GM21526 (cell line): ENCODE measurements around the gene IL1F10.

Source experiments
- ATAC-seq: cut with Tn5 transposase; IDR thresholded peaks from one replicate; pipeline ENCODE4 v1.9.1; 2021; ENCODE audit warnings: moderate library complexity; ENCODE audit not compliant: unreplicated experiment, low FRiP score

IL1F10 gene

GRCh38 chr2:113067681-113068080 lies at the start of gene IL1F10:
Gene IL1F10 (plus strand): TSS chr2:113067970. CDS start chr2:113072739, 4,769 bp downstream.
- no peak for ATAC-seq

DNA sequence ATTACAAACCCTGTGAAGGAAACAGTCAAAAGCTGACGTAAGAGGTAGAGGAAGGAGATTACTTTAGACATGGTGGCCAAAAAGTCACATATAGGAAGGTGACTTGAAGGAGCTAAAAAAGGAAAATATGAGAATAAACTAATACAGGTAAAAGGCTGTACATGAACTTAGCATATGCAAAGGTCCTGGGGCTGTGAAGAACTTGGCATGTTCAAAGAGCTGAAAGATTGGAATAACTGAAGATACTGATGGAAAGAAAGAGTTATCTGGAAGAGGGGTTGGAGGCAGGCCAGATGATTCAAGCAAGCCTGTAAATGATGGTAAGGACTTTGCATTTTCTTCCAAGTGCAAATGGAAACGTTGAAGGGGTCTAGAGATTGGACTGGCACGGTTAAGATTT lies 49.3 kb upstream of the IL1F10 start:
- no peak for ATAC-seq

DNA sequence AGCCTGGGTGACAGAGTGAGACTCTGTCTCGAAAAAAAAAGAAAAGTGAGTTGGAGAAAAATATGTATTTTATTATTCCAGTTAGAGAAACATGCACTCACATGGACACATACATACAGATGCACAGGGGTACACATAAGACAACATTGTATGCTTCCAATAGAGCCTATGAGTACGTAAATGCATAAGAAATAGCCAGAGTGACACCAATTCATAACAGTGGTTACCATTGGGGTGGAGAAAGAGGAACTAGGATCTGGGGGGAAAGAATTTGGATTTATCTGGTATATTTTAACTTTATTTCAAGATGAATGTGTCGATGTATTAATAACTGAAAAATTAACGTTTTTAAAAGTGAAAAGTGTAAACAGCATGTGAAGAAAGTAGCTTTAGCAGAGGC lies 46.5 kb upstream of the IL1F10 start:
- no peak for ATAC-seq

DNA sequence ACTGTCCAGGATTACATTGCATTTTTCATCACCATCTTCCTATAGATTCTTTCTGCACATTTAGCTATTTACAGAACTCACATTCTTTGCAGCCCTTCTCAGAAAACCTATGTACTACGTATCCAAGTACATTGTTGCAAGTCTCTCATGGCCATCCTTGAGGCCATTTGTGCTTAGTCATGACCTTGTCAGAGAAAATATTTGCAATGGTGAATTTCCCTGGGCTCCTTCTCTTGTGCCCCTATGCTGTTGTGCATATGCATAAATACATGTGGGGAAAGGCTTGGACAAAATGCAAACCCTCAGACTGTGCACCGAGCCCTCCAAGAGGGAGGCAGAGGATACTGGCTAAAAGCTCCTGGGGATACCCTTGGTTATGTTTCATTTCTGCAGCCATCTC lies 43.0 kb upstream of the IL1F10 start:
- no peak for ATAC-seq

DNA sequence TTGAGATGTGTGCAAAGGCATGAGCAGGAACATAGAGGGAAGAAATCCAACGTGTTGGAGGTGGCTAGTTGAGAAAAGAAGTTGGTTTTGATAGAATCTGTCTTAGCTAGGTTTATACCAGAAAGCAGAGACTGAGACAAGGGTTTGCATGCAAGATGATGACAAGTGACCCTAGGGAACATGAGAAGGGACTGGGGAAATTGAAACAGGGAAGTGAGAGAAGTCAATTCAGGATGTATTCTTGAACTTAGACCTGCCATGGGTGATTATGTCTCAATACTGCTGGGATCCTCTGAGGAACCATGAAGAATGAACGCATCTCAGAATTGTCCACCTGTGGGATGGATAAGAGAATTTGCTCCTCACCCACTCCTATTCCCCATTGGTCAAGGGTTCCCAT lies 42.0 kb upstream of the IL1F10 start:
- no peak for ATAC-seq

GRCh38 chr2:113027691-113028090 lies 40.1 kb upstream of the IL1F10 start:
- no peak for ATAC-seq

- no peak for ATAC-seq
These were observed 39.7 kb upstream of the IL1F10 start for GRCh38 chr2:113028112-113028511.

- no peak for ATAC-seq
These were observed 35.0 kb upstream of the IL1F10 start for GRCh38 chr2:113032737-113033136.

- no peak for ATAC-seq
These were observed 33.8 kb upstream of the IL1F10 start for GRCh38 chr2:113034016-113034415.

GRCh38 chr2:113036763-113037162 lies 31.0 kb upstream of the IL1F10 start:
- ATAC-seq = no peak

- no peak for ATAC-seq
These were observed 29.5 kb upstream of the IL1F10 start for GRCh38 chr2:113038291-113038690.

- no peak for ATAC-seq
These were observed 28.6 kb upstream of the IL1F10 start for GRCh38 chr2:113039158-113039557.

DNA sequence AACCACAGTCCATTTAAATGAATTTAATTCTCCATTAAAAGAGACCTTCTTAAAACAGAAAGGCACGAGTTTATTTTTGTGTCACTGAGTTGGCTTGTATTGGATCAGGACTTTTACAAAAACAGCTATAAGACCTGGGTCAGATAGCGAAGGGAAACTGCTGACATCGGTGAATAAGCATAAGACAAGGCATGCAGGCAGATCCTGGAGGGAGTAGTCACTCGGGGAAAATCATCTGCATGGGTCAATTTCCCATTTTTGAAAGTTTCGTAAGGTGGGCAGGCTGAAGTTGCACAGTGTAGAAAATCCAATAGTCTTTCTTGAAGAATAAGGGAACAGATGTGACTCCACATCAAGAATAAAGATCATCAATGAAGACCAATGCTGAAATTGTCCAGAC lies 28.1 kb upstream of the IL1F10 start:
- ATAC-seq = no peak

GRCh38 chr2:113041871-113042270 lies 25.9 kb upstream of the IL1F10 start:
- no peak for ATAC-seq

DNA sequence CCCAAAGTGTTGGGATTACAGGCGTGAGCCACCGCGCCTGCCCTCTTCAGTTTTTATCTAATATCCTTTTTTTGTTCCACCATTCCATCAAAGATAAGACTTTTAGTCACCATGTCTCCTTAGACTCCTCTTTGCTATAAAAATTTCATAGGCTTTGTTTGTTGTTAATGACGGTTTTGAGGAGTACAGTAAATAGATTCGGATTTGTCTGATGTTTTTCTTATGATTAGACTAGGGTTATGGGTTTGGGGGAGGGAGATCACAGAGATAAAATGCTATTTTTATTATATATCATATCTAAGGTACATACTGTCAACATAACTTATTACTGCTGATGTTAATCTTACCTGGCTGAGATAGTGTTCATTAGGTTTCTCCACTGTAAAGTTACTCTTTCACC lies 21.3 kb upstream of the IL1F10 start:
- no peak for ATAC-seq

DNA sequence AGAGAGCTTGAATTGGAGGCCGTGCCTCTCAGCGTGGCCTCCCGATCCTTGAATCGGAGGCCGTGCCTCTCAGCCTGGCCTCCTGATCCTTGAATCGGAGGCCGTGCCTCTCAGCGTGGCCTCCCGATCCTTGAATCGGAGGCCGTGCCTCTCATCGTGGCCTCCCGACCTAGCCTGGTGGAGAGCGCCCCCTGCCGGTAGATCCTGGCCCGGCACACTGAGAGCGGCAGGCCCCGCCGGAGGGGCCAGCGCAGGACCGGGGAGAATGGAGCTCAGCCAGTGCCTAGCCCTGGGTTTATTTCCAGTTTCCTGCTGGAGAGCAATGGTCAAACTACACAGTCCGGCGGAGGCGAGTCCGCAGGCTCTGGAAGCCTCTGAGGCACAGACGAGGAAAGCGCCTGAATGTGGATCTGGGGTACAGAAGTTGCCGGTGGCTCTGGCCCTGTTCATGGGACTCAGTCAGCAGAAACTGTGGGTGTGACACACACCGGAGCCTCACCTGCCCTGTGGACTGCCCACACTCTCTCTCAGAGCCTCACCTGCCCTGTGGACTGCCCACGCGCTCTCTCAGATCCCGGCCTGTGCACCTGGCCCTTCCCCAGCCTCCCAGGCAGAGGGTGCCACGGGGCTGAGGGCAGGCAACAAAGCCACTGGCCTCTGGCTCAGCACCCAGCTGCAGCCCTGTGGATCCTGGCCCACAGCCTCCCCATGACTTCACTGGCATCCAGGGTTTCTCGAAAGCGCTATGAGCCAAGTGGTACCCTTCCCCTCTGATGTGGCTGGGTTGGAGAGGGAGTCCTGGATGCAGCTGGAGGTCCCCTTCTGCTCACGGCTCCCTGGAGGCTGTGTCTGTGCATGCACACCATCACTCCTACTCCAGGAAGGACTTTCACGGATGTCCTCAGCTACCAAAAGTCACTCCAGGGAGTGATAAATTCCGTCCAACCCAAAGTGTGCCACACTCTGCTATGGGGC lies 16.6 kb upstream of the IL1F10 start:
- ATAC-seq = no peak

DNA sequence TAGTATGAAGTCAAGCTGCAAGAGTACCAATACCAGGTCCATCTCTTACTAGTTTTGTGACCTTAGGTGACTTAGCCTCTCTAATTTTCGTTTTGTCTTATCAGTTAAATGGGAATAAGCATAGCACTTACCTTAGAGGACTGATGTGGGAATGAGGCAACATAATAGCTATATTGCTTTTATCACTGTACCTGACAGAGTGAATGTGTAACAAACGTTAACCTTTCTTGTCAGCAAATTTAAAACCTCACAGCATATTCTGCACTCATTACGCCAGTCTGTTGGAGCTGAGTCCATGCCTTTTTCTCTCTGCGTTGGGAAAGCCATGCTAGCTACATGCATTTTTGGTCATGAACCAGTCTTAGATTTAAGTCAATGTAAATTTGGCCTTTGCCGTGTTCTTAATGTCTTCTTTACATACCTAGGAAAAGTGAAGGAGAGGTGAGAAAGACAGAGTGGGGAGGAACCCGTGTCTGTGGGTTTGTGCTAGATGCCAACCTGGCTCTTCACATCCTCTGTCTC lies 15.3 kb upstream of the IL1F10 start, which contains the start of gene IL36B:
TSS of gene IL36B (minus strand) at position 472 of the 522 bp plus-strand sequence.
- no peak for ATAC-seq

DNA sequence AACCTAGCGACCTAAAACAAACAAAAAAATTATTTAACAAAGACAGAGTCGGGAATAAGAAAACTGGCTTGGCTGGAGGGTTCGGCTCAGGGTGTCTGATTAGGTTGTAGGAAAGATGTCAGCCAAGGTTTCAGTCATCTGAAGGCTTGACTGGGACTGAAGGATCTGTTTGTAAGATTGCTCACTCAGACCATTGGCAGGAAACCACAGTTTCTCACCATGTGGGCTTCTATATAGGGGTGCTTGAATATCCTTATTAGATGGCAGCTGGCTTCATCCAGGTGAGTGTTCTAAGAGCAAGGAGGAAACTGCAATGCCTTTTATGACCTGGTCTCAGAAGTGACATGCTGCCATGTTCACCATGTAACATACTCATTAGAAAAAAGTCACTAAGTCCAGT lies 14.1 kb upstream of the IL1F10 start:
- ATAC-seq = no peak

DNA sequence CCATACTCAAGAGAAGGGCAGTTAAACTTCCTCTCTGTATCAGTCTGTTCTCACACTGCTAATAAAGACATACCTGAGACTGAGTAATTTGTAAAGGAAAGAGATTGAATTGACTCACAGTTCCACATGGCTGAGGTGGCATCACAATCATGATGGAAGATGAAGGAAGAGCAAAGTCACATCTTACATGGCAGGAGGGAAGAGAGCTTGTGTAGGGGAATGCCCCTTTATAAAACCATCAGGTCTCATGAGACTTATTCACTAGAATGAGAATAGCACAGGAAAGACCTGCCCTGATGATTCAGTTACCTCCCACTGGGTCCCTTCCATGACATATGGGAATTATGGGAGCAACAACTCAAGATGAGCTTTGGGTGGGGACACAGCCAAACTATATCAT lies 13.7 kb upstream of the IL1F10 start:
- ATAC-seq = no peak

DNA sequence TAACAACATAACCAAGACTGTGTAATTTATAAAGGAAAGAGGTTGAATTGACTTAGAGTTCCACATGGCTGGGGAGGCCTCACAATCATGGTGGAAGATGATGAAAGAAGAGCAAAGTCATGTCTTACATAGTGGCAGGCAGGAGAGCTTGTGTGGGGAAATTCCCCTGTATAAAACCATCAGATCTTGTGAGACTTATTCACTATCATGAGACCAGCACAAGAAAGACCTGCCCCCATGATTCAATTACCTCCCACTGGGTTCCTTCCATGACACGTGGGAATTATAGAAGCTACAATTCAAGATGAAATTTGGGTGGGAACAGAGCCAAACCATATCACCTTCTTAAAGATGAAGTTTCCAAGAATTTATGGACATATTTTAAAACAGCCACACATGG lies 11.2 kb upstream of the IL1F10 start:
- no peak for ATAC-seq

DNA sequence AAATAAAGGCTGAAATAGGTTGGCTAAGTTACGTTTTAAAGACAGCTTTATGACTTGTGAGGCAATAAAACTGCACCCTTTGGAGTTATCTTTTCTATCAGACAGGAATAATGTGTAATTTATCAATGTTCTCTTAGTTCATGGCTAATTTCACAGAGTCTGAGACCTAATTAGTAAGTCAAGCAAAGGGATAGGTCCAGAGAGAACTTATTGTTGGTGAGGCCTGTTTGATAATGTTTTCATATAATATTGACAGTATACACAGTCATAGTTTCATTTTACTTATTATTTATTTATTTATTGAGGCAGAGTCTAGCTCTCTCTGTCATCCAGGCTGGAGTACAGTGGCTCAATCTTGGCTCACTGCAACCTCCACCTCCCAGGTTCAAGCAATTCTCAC lies 10.7 kb upstream of the IL1F10 start:
- no peak for ATAC-seq

DNA sequence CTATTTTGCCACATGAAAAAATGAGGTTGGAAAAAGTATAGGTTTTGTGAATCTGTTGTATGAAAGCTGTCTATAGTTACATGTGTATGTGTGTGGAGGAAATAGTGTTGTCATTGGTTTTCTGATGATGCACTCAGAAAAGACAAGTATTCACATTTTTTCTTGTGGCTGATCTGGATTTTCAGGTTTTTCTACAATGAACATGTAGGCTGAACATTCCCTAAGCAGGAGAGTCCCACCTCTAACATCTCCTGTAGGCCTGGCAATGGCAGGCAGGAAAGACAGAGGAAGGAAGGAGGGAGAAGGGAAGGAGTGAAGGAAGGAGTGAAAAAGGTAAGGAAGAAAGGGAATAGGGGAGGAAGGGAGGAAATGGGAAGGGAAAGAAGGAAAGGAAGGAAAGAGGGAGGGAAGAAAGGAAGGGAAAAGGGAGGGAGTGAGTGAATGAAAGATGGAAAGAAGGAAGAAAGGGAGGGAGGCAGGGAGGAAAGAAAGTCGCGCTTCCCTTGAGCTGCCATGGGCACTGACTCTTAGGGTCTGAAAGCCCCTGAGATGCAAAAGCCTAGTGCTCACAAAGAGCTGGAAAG lies 9.3 kb upstream of the IL1F10 start:
- ATAC-seq = no peak
